BLaER1 (cell line): ENCODE measurements around the gene COL18A1.

ENCODE experiments used
- H3K27ac ChIP-seq: shearing (Covaris generic); formaldehyde crosslinking; 2 replicates; pipeline ENCODE4 v1.8.1; 2022
- H3K27me3 ChIP-seq: shearing (Covaris generic); formaldehyde crosslinking; 2 replicates; pipeline ENCODE4 v1.8.1; 2022
- H3K36me3 ChIP-seq: shearing (Covaris generic); formaldehyde crosslinking; 2 replicates; pipeline ENCODE4 v1.8.1; 2022
- H3K4me1 ChIP-seq: shearing (Covaris generic); formaldehyde crosslinking; 2 replicates; pipeline ENCODE4 v1.8.1; 2022
- H3K4me2 ChIP-seq: shearing (Covaris generic); formaldehyde crosslinking; 2 replicates; pipeline ENCODE4 v1.8.1; 2022
- H3K4me3 ChIP-seq: shearing (Covaris generic); formaldehyde crosslinking; 2 replicates; pipeline ENCODE4 v1.8.1; 2022
- H3K9ac ChIP-seq: shearing (Covaris generic); formaldehyde crosslinking; 2 replicates; pipeline ENCODE4 v1.8.1; 2022
- H3K9me3 ChIP-seq: shearing (Covaris generic); formaldehyde crosslinking; 2 replicates; pipeline ENCODE4 v1.8.1; 2022
- H4K20me1 ChIP-seq: shearing (Covaris generic); formaldehyde crosslinking; 2 replicates; pipeline ENCODE4 v1.8.1; 2022
- Cebpa-rat ChIP-seq: shearing (Covaris generic); IDR thresholded peaks from 2 replicates; pipeline ENCODE4 v1.8.1; 2022

Gene COL18A1

GRCh38 chr21:45562402-45562801 is 157.4 kb downstream of the COL18A1 start:
- Histone ChIP-seq H4K20me1 (no peaks in the 10 kb centered on the region), H3K4me3 (no peak overlapping the region), H3K27me3 (no peaks in the 10 kb centered on the region), H3K9me3 (peaks cover 17% of the 10 kb centered on the region), H3K4me2 (no peak overlapping the region), H3K4me1 (peaks cover 7% of the 10 kb centered on the region), H3K9ac (no peak overlapping the region), H3K27ac (no peak overlapping the region), H3K36me3 (no peaks in the 10 kb centered on the region)
- no peak for TF ChIP-seq Cebpa-rat

- TF ChIP-seq Cebpa-rat: no peak
- Histone ChIP-seq H3K27me3 (no peaks in the 10 kb centered on the region), H3K9ac (no peak overlapping the region)
Observed at GRCh38 chr21:45562965-45563364, 158.0 kb downstream of the COL18A1 start.

More at GRCh38 chr21:45562965-45563364, 158.0 kb downstream of the COL18A1 start:
- Histone ChIP-seq H3K4me1 (peaks cover 5% of the 10 kb centered on the region; the same call in 1 of the 2 replicates), H3K27ac (no peak overlapping the region), H3K4me3 (no peak overlapping the region), H3K9me3 (peaks cover 17% of the 10 kb centered on the region), H3K36me3 (no peaks in the 10 kb centered on the region), H3K4me2 (no peak overlapping the region), H4K20me1 (no peaks in the 10 kb centered on the region)
